Transverse colon (tissue), 4 donors: Measurements from ENCODE around the gene ARIH2.

Experiments used
- CTCF ChIP-seq, 5 experiments: fragments of 200-600 bp in 3 of 5; fragments of 450-650 bp in 2 of 5; sonication (generic) in 3 of 5; IDR thresholded peaks; 1 replicate in 2 of 5; 2 replicates in 3 of 5; pipeline ENCODE4 v1.5.1; 2016 to 2017; ENCODE audit warnings: antibody characterized with exemption in 5 of 5, inconsistent platforms in 3 of 5, mild to moderate bottlenecking in 2 of 5, moderate library complexity in 1 of 5
- POLR2A ChIP-seq: fragments of 450-650 bp; IDR thresholded peaks from one replicate; pipeline ENCODE4 v1.6.1; 2016; ENCODE audit warnings: antibody characterized with exemption, mild to moderate bottlenecking, moderate library complexity
- POLR2AphosphoS5 ChIP-seq, 3 donors: sonication (generic); formaldehyde crosslinking; IDR thresholded peaks; one replicate each; pipeline ENCODE4 v1.6.1; 2016; ENCODE audit warnings: antibody characterized with exemption in 3 of 3

DNA sequence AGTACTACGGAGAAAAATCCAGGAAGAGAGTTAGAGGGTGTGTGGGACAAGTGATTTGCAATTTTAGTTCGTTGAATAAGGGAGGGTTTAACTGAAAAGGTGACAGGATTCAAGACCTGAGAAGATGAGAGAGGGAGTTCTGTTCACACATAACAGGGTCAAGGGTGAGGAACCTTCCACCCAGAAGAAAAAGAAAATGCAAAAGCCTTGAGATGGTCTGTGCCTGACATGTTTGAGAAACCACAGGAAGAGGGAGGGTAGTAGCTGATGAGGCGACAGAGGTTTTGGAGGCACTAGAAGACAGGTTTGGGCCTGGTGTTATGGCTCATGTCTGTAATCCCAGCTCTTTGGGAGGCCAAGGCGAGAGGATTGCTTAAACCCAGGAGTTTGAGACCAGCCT lies 19.4 kb upstream of the ARIH2 start:
- TF ChIP-seq CTCF (IDR thresholded peaks at IDR 0.05) = no peak
- no peak for TF ChIP-seq POLR2AphosphoS5 (IDR thresholded peaks at IDR 0.05)
- no peak for TF ChIP-seq POLR2A
